GM19372 (cell line): ENCODE data around the gene NDC1.

Experiments
- ATAC-seq: cut with Tn5 transposase; IDR thresholded peaks from one replicate; pipeline ENCODE4 v1.9.1; 2021; ENCODE audit warnings: mild to moderate bottlenecking, low read depth, moderate library complexity; ENCODE audit not compliant: unreplicated experiment

NDC1 gene

DNA sequence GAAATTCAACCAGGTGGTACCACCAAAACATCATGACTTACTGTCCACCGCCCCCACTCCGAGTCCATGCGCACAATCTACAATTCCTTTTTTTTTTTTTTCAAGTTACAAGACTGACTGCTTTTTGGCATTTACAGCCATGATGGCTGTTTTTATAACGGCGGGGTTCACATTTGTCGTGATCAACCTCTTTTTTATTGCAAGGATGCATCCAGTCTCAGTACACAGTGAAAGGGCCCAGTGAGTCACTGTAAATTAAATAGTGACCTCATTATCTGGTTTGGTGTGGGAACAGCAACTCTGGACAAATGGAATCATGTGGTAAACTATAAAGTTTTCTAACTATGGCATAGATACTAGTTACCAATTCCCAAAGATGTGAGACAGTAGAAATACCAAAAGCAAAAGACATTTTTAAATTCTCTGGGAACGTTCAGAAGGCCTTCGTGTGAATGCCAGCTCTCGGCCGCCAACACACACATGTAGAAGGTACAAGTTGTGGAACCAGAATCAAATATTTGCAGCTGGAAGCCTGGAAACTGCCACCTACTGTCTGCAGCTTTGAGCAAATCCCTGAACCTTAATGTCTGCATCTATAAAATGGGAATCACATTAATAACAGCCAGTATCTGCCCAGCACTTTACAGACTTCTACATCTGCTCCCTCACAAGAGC, 104.0 kb downstream of the NDC1 start:
- no peak for ATAC-seq

DNA sequence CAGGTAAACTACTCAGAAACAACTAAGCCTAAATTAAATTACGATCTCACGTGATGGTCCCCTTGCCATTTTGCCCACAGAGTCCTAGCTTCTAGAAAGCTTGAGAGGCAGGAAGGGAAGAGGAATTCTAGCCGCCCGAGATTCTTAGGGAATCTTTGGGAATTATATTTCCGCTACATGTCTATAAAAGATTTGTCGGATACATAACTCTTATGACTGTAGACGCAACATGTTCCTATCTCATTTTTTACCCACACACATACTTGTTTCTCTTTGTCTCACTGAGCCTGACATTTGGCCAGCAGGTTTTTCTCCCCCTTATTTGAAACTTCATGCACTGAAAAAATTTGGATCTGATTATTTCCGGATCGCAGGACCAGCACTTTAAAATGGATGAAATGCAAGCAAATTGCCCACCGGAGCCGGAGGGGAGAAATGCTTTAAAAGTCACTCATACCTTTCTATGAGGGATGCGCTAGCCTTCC, 104.6 kb downstream of the NDC1 start:
- ATAC-seq = no peak

DNA sequence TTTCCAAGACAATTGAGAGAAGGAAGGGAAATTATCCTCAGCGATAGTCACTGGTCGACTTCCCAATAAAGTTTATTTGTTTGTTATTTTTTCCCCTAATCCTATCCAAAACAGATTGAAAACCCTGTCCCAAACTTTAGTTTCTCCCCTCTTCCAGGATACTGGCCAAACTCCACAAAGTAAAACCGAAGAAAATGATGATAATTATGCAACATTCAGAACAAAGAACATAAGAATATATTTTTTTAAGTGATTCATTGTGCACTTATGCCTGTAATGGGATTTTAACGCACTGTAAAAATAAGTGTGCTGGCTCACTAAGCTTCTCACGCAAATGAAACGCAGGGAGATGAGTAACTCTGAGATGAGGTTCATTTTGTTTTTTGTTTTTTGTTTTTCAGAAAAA, 105.2 kb downstream of the NDC1 start:
- ATAC-seq = no peak

DNA sequence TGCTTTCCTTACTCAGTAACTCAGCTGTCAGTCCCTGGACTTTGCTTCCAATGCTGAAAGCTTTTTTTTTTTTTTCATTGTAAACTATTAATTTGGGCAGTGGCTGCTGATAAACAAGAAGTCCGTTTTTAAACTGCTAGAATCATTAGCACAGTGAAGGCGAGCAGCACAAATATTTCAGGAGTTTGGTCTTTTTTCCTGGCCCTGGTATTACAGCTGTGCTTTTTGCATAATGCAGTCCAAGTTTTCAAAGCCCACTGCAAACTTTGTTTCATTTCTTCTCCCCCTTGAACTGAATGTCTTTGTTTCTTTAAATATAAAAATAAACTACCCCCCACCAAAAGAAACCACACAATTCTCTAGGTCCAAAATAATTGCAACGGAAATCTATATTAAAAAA, 105.7 kb downstream of the NDC1 start:
- ATAC-seq = no peak

DNA sequence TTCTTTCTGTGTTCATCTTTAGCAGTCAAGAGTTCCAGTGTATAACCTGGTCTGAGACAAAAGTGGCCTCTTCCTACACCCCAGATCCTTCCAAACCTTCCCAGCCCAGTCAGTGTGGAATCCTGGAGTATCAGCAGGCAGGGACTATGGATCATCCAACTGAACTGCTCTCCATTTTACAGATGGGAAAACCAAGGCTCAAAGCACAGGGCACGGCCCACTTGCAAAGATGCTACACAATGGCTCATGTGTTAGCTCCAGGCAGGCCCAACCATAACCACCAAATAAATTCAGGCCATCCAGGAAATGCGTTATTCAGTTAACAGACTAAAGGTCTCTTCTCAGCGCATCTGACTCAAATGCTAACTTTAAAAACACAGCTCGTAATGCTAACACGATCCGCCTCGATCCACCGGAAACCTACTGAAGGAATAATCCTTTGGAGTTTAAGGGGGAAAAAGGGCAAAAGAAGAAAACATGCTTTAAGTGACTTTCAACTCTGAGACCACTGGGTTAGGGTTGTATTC, 106.3 kb downstream of the NDC1 start:
- no peak for ATAC-seq

DNA sequence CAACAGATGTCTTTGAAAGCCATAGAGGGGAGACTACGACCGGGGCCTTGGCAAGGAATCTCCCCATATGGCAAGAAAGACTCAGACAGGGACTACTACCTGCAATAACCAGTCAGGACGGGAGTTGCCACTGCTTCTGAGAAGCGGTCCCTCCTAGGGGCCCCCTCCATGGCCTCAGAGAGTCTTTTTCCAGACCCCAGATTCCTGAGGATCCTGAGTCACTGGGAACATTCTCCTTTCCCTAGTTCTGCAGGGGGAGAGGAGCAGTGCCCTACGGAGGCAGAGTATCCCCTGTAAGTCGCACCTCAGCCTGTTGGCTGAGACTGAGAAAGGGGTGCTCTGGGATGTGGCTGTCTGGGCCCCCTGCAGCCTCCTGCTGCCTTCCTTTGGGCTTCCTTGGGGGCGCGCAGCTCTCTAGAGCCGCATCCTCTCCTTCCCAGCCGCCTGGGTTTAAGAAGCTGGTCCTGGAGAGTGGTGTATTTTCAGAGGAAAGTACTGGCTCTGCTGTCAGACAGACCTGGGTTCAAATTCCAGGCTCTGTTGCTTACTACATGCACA, 107.0 kb downstream of the NDC1 start:
- no peak for ATAC-seq

DNA sequence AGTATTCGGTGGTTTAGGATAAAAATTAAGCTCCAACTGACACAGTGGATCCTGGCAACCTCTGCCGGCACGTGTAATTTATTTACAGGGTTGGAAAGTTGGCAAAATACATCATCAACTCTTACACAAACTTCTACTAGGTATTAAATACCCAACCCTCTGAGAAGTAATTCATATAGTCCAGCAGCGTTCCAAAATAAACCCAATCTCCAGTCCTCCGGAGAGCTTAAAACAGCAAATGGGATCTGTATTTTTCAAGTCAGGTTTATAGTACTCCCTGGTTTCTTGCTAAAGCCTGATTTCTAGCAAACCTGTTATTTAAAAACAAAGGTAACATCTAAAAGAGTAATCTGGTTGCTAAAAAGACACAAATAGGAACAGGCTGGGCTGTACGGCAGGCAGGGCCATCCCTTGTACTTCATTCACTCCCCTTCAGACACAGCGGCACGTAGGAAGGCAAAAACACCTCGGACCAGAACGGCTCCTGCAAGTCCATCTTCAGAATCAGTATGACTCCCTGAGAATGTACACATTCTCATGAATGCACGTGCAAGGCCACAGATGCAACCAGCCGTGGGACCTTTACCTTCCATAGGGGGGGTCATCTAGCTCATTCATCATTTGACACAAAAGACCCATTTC, 107.8 kb downstream of the NDC1 start:
- no peak for ATAC-seq

DNA sequence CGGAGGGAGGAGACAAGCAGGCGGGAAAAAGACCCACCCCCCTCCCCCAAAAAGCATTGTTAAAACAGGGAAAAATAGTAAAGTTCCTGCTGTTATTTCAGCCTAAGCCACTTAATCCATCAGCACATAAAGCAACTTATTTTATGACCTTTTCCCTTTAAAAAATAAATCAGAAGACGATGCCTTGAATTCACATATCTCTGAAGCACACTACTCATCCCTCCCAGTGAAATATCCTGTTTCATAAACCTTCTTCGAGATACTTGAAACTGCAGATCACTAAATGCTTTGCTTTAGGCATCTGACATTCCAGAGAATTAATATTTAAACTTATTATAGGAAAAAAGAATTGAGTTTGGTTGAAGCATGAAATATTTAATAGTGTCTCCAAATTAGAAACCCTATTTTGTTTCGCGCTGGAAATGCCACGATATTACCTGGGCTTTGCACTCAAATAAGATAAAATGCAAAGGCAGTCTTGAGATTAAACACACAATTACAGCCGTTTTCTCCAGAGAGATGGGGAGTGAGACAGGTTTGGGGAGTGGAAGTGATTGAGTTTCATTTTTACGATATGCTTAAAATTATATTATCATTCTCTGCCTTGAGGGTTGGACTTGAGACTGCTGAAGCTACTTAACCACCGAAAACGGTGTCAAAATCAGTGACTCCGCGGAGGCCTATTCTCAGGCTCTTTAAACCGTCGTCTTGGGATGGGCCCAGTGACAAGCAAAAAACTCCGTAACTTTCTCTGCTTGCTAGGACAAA, 108.5 kb downstream of the NDC1 start:
- ATAC-seq = no peak

DNA sequence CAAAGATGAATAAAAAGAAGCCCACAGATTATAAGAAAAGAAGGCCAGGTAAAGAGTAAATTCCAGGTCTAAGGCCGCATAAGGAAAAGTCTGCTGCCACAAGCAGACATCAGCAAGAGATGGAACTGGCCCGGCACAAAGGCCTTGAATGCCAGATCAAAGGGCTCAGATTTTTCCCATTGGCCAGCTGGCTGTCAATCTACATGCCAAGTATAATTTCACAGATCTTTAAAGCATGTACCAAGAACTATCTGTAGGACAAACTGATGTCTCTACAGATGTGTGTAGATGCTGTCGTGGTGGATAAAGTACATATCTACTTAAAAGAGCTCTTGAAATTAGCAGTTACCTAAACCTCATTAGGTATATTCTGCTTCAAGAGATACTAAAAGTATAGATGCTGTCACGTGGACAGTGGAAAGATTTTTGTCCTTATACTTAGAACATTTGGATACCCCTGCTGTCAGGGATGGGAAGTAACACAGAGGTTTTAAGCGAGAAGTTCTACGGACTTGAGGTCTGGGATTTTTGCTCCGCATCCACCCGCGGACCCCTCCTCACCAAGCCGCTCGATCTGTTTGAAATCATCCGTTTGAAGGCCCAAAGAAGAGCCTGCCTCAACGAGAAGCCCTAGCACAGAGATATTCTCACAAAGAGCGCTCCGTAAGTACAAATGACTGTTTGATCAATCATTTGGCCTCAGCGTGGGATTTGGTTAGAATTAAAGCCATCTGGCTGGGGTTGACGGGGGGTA, 109.2 kb downstream of the NDC1 start:
- no peak for ATAC-seq

DNA sequence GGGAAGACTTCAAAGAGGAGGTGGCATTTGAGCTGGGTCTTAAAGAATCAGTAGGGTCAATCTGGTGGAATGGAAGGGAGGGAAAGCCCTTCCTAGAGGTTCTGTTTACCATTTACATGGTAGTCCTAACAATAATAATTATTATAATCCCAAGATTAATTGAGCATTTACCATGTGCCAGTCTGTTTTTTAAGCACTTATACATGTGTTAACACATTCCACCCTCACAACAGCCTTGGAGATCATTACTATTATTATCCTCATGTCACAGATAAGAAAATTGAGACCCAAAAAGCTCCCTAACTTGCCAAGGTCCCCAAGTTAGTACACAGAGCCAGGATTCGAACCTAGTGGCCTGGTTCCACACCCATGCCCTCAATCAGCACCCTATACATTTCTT, 109.9 kb downstream of the NDC1 start:
- no peak for ATAC-seq

DNA sequence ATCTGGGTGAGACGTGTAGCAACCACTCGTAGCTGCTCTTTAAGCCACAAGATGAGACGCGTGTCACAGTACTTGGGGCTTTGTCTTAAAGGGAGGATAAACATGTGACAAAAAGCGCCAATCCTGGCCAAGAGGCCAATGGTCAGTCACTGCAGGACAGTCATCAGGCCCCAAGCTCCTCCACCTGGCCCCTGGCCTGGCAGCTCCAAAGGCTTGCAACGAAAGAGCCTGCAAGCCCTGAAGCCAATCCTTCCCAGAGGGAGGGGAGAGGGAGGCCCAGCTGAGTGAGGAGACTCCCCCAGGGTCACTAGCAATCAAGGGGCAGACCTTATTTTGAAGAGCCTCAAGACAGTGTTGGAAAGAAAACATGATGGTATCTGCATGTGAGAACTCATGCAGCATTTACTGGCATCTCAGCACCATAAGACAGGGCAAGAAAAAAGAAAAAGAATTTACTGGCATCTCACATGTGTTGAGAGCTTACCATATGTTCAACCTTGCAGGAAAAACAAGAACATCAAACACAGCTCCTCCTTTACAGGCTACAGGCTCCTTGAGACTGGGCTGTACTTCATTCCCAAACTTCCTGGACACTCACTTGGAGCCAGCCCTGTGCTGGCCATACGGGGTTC, 110.5 kb downstream of the NDC1 start:
- ATAC-seq = no peak

DNA sequence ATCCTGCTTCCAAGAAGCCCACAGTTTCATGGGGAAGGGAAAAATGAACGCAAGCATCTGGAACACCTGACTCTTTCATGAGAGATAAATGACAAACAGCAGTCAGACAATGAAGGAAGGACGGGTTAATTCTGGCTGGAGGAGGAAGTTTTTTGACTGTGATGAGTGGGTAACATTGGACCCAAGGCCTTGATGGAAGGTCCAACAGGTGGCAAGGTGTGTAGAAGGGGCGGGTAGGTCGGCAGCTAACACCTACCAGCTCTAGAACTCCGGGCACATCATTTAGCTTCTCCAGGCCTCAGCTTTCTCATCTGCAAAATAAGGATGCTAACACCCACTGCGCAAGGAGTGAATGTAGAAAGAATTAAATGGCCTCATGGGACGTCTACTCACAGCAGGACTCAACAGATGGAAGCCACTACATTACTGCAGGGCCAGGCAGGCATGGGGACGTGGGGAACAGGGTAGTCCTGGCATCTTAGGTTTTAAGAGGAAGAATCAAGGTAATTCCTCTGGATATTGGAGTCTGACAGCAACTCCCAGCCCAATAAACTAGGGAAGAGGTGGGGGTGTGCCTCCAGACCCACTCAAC, 112.0 kb downstream of the NDC1 start:
- ATAC-seq = no peak

DNA sequence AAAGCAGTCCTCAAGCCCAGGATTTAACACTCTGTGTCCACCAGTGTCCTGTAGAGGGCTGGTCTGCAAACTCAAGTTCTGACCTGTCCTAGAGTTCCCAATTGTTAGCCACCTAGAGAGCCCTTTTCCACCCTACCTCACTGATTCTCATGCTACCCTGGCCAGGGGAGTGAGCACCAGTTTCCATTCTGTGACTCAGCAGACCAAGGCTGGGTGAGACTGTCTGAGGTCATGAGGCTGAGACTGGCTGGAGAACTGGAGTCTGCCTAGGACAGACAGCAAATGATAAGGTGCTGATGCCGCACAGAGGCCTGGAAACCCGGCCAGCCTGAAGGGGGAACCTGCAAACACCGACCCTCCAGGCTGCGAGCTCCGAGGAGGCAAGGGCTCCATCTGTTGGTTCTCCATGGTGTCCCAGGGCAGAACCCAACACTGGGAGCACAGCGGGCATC, 112.8 kb downstream of the NDC1 start:
- ATAC-seq = no peak

DNA sequence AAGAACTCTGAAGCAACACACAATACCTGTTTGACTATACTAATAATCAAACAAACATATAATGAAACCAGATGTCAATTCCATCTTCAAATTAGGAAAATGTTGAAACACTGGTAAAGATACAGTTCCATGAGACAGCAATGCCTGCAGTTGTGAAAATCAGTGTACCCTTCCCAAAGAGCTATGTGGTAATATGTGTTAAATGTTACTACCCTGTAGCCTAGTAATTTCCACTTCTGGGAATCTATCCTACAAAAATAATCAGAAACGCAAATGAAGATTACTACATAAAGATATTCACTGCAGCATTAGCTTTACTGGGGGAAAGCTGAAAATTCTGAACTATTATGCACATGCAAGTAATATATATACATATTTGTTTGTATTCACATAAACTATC, 116.1 kb downstream of the NDC1 start:
- ATAC-seq = no peak

DNA sequence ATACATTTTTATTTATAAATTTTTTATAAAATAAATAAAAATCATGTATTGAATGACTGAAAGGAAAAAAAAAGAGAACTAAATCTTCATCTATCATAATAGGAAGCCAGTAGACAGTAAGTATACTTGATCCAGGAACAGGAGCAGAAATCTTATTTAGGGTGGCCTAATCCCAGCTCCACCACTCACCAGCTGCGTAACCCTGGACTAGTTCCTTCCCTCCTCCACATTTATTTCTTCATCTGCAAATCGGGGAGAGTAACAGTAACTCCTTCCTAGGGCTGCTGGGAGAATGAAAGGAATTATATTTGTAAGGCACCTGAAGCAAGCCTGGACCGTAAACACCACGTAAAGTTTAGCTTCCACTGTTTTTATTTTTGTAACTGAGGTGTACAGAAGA, 117.0 kb downstream of the NDC1 start:
- ATAC-seq = no peak

DNA sequence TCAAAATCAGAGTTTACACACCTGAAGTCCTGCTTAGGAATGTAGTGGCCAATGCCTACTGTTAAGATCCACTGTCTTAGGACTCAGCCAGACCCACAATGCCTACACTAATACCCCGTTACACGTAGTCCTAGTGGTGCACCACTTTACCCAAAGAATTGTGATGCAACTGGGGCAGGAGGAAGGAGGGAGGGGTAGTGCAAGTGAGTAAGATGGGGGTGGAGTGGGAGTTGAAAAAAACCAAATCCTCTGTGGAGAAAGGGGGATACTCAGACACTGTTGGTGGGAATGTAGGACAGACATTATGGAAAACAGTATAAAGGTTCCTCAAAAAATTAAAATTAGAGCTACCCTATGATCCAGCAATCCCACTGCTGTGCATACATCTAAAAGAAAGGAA, 118.6 kb downstream of the NDC1 start:
- no peak for ATAC-seq

DNA sequence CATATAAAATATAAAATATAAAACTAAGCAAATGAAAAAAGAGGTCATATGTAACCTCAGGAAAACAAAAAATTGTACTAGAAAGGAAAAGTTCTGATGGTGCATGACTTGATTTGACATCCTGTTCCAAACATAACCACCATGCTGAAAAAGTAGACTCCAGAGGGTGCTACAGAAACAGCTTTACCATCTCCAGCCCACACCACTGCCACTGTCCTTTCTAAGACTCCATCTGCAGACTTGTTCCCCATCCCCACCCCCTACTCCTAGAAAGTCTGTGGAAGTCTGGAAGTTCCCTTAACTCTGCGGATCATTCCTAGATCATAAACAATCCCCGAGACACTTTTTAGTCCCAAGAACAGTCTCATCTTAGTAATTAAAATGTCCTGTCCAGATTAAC, 119.7 kb downstream of the NDC1 start:
- no peak for ATAC-seq

DNA sequence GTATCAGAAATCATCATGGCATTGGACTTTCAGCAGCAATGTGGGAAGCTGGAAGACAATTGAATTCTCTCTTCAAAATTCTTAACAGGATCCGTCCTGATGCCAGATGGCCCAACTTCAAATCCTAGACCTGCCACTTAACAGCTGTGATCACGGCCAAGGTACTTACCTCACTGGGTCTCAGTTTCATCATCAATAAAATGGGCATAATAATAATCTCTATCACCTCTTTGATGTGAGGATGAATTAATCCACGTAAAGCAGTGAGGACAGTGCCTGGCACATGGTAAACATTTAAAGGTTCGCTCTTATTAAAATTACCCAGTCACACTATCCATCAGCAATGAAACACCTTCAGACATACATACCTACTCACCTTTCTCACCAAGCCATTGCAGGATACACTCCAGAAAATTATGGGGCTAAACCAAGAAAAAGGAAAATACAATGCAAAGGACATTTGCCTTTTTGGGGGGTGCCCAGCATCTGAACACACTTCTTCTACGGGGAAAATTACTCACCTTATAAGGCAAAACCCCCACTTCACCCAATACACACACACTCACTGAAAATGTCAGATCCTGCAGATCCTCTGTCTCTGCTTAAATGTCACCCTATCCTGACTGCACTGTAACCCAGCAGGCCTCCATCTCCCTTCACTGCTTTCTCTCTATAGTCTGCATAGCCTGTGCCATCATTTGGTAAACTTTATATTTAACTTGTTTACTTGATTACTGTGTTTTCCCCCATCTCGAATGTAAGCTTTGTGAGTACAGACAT, 120.9 kb downstream of the NDC1 start:
- no peak for ATAC-seq

DNA sequence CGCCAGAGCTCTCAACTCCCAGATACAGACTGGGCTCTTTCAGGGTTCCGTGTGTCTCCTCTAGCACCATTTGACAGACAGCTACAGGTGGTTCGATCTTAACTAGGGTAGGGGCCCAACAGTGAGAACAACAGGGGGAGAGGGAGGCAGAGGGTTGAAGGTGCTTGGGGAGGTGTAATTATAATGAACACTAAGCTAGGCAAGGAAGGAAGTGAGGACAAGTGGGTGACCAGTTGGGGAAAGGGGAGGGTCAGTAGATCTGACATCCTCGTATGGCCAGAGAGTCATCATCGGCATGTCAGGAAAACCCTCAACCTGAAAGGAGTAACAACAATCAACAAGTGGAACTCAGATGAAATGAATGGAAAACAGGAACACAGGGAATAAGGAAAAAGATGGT, 121.9 kb downstream of the NDC1 start:
- no peak for ATAC-seq
